GM12874 (cell line): ENCODE data around the gene PLCH1.

Experiments used
- CTCF ChIP-seq: IDR thresholded peaks from 2 replicates; pipeline ENCODE4 v1.5.1; 2011; ENCODE audit warnings: low read depth, mild to moderate bottlenecking, control low read depth, low read length, moderate library complexity; ENCODE audit not compliant: insufficient read depth

The PLCH1 gene

DNA sequence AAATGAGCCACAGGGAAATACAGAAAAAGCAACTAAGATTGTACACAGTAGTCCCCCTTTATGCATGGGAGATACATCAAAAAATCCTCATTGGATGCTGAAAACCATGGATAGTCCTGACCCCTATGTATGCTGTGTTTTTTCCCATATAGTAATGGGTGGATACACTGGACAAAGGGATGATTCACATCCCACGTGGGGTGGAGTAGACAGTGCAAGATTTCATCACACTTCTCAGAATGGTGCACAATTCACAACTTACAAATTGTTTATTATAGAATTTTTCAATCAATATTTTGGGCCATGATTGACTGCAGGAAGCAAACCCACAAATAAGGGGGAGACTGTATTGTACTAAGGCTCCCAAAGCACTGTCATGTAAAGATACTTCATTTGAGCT lies 227.0 kb downstream of the PLCH1 start:
- no peak for TF ChIP-seq CTCF

GRCh38 chr3:155516439-155516838 lies 228.4 kb downstream of the PLCH1 start:
- no peak for TF ChIP-seq CTCF

GRCh38 chr3:155512867-155513261 lies 232.0 kb downstream of the PLCH1 start:
- no peak for TF ChIP-seq CTCF

GRCh38 chr3:155512175-155512866 lies 232.6 kb downstream of the PLCH1 start:
- TF ChIP-seq CTCF, result no peak

GRCh38 chr3:155504682-155505081 lies 240.2 kb downstream of the PLCH1 start:
- no peak for TF ChIP-seq CTCF

- TF ChIP-seq CTCF, result no peak
Observed at GRCh38 chr3:155502630-155503029, 242.2 kb downstream of the PLCH1 start.

DNA sequence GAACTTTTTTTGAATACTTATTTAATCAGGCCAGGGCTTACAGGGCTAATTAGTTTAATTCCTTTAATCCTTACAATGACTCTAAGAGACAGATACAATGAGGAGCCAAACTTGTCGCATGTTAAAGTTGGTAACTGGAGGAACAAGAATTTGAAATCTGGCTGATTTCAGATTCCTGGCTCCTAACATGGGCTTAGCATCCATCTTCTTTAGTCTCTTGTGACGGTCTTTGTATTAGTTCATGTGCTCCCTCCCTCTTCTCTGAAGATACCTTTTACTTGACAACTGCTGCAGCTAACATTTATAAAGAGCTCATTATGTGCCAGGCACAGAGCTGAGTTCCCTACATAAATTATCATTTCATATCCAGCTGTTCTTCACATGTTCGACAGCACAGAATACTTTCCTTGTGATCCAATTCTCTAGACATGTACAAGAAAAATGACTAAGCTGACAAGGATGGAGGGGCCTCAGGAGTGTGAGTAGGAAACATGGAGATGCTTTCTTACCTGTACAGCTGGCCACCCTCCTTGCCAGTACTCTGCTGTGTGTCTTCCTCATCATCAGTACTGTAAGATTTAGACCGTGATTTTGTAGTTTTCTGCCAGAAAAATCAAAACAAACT lies 244.6 kb downstream of the PLCH1 start:
- TF ChIP-seq CTCF, result no peak
